Calu3 (cell line): Measurements from ENCODE around the gene HSPA2. TPM values are rescaled to one million over a fixed set of nuclear protein-coding genes. Genes with fewer than 3 reads are reported as not detected.
"Not testable (repeated sequence)": the region's sequence is repeated elsewhere in the genome, so short reads cannot be mapped to it uniquely, and the experiment has no call there.

Experiments used
- BruUV-seq: library from RNA; stranded (reverse); fragments of 400-500 nt; replicated peaks from 2 replicates; lab custom pipeline; 2021; lab: Mats Ljungman, UMichigan
- CTCF ChIA-PET: fragments of 300-600 bp; sonication (Branson Sonifier 250); formaldehyde crosslinking; loops from one replicate; lab custom pipeline; 2022; ENCODE audit warnings: antibody characterized with exemption; lab: Charles Lee
- DNase-seq: peaks from one replicate; pipeline ENCODE4 v3.0.0; 2022
- H3K27ac Mint-ChIP-seq: one replicate; pipeline ENCODE4 v1.8.0; 2022; ENCODE audit warnings: mixed read lengths; ENCODE audit not compliant: unreplicated experiment
- H3K27me3 Mint-ChIP-seq: one replicate; pipeline ENCODE4 v1.8.0; 2022; ENCODE audit warnings: mixed read lengths; ENCODE audit not compliant: unreplicated experiment
- H3K36me3 Mint-ChIP-seq: one replicate; pipeline ENCODE4 v1.8.0; 2022; ENCODE audit warnings: mild to moderate bottlenecking, moderate library complexity, mixed read lengths; ENCODE audit not compliant: insufficient read depth, unreplicated experiment
- H3K4me1 Mint-ChIP-seq: one replicate; pipeline ENCODE4 v1.8.0; 2022; ENCODE audit warnings: mild to moderate bottlenecking, low read depth, mixed read lengths; ENCODE audit not compliant: unreplicated experiment
- H3K4me3 Mint-ChIP-seq: one replicate; pipeline ENCODE4 v1.8.0; 2022; ENCODE audit warnings: mild to moderate bottlenecking, low read depth, moderate library complexity, mixed read lengths; ENCODE audit not compliant: unreplicated experiment
- H3K9me3 Mint-ChIP-seq: one replicate; pipeline ENCODE4 v1.8.0; 2022; ENCODE audit warnings: low read depth, mixed read lengths; ENCODE audit not compliant: unreplicated experiment
- CTCF ChIP-seq: fragments of 200-600 bp; IDR thresholded peaks from one replicate; pipeline ENCODE4 v1.8.0; 2022; ENCODE audit warnings: antibody characterized with exemption; ENCODE audit not compliant: unreplicated experiment
- intact Hi-C: fragments of 100-400 bp; cut with micrococcal nuclease; formaldehyde crosslinking; loops from one replicate; pipeline ENCODE4 v1.10.0; 2022; ENCODE audit not compliant: unreplicated experiment
- total RNA-seq: library from RNA; stranded (reverse); gene quantifications from 2 replicates; pipeline ENCODE4 v1.2.3, GENCODE V29; 2022

Gene HSPA2
- total RNA-seq, 1 experiment from 2014 or later = 3.6 TPM

- no peak for DNase-seq
- Mint-ChIP-seq H3K36me3 (no peaks in the 10 kb centered on the region), H3K27me3 (peaks cover 39% of the 10 kb centered on the region), H3K4me3 (peak overlapping the region; percentile 52), H3K4me1 (no peaks in the 10 kb centered on the region), H3K9me3 (no peaks in the 10 kb centered on the region), H3K27ac (no peak overlapping the region)
- CTCF ChIA-PET = interaction anchor here (0.7 to 1.1 kb wide), 2 partner anchors 39 to 40 kb away, joined by 3 read pairs; no protein-coding TSS in a partner anchor
- no peak for TF ChIP-seq CTCF
- intact Hi-C loops = no loop called here
- no TSS peak for BruUV-seq
Observed at GRCh38 chr14:64550621-64551333, 10.2 kb downstream of the HSPA2 start.

- Mint-ChIP-seq H3K9me3 (no peaks in the 10 kb centered on the region), H3K36me3 (no peaks in the 10 kb centered on the region), H3K27ac (no peak overlapping the region), H3K4me3 (no peak overlapping the region), H3K27me3 (peaks cover 39% of the 10 kb centered on the region), H3K4me1 (no peaks in the 10 kb centered on the region)
- BruUV-seq = no TSS peak
- no peak for TF ChIP-seq CTCF
- intact Hi-C loops = no loop called here
- DNase-seq = no peak
- CTCF ChIA-PET = interaction anchor here (0.9 kb wide), 1 partner anchor 14 kb away, joined by 3 read pairs; the partner anchor contains the start of gene HSPA2
Observed at GRCh38 chr14:64554556-64554955, 14.0 kb downstream of the HSPA2 start.

- TF ChIP-seq CTCF = no peak
- Mint-ChIP-seq H3K27me3 (peaks cover 22% of the 10 kb centered on the region), H3K4me1 (no peaks in the 10 kb centered on the region), H3K4me3 (no peak overlapping the region), H3K36me3 (no peaks in the 10 kb centered on the region), H3K9me3 (no peaks in the 10 kb centered on the region), H3K27ac (no peak overlapping the region)
- intact Hi-C loops = no loop called here
- no peak for DNase-seq
- CTCF ChIA-PET = interaction anchor here (0.6 to 1.2 kb wide), 4 partner anchors 45 to 80 kb away, joined by 3 to 8 read pairs (median 3); no protein-coding TSS in a partner anchor
- no TSS peak for BruUV-seq
Observed at GRCh38 chr14:64556526-64556925, 16.0 kb downstream of the HSPA2 start.

- H3K27ac Mint-ChIP-seq, BruUV-seq, H3K9me3 Mint-ChIP-seq, H3K36me3 Mint-ChIP-seq, H3K4me3 Mint-ChIP-seq, H3K4me1 Mint-ChIP-seq, intact Hi-C loops, H3K27me3 Mint-ChIP-seq, CTCF ChIA-PET, DNase-seq: not testable (repeated sequence)
Observed at GRCh38 chr14:64558216-64558615, 17.7 kb downstream of the HSPA2 start.

- no TSS peak for BruUV-seq
- H3K9me3 Mint-ChIP-seq = no peaks in the 10 kb centered on the region
- no peaks in the 10 kb centered on the region for H3K27me3 Mint-ChIP-seq
- no peaks in the 10 kb centered on the region for H3K36me3 Mint-ChIP-seq
- no peak overlapping the region for H3K27ac Mint-ChIP-seq
- H3K4me1 Mint-ChIP-seq = no peaks in the 10 kb centered on the region
- DNase-seq = no peak
- intact Hi-C loops = no loop called here
- no peak overlapping the region for H3K4me3 Mint-ChIP-seq
- CTCF ChIA-PET = no interaction called here
- no peak for TF ChIP-seq CTCF
Observed at GRCh38 chr14:64561631-64562030, 21.1 kb downstream of the HSPA2 start.
